Measurements from ENCODE around the gene ZNF282.

The ZNF282 gene

GRCh38 chr7:149195180-149196150, at the start of gene ZNF282:
Gene ZNF282, plus strand, starts transcription at chr7:149195546. Its CDS starts 44 bp downstream, at chr7:149195590.
- H3K27ac ChIP-seq (ENCODE audit: low read length) = no peak within 1 kb of the TSS
- peaks cover 28% of the 10 kb centered on the region for H3K36me3 ChIP-seq (ENCODE audit: insufficient read depth, low read depth, low read length)
- peak within 1 kb of the TSS; percentile 96 for H3K4me3 ChIP-seq (ENCODE audit: low read length)
- H3K4me1 ChIP-seq (ENCODE audit: insufficient read depth, low read length) = no peaks in the 10 kb centered on the region; the same call in 1 of the 2 replicates
- H3K27me3 ChIP-seq (ENCODE audit: insufficient read depth, low read length) = no peaks in the 10 kb centered on the region
- peak within 1 kb of the TSS; percentile 92 for H3K9ac ChIP-seq (ENCODE audit: low read depth, low read length)
- no peaks in the 10 kb centered on the region; the same call in 1 of the 2 replicates for H3K9me3 ChIP-seq (ENCODE audit: insufficient read depth, low read depth, low read length)

GRCh38 chr7:149147072-149147751, 48.1 kb upstream of the ZNF282 start, which contains the start of gene ZNF398:
Gene ZNF398, plus strand, starts transcription at chr7:149147453. Its CDS starts 290 bp downstream, at chr7:149147743.
- Histone ChIP-seq H3K9ac (ENCODE audit: low read depth, low read length) (peak within 1 kb of the TSS; percentile 97), H3K27ac (ENCODE audit: low read length) (peak within 1 kb of the TSS; percentile 92), H3K4me1 (ENCODE audit: insufficient read depth, low read length) (peaks cover 37% of the 10 kb centered on the region), H3K27me3 (ENCODE audit: insufficient read depth, low read length) (no peaks in the 10 kb centered on the region), H3K36me3 (ENCODE audit: insufficient read depth, low read depth, low read length) (peaks cover 15% of the 10 kb centered on the region; the same call in 1 of the 2 replicates), H3K4me3 (ENCODE audit: low read length) (peak within 1 kb of the TSS; percentile 95), H3K9me3 (ENCODE audit: insufficient read depth, low read depth, low read length) (no peaks in the 10 kb centered on the region)

DNA sequence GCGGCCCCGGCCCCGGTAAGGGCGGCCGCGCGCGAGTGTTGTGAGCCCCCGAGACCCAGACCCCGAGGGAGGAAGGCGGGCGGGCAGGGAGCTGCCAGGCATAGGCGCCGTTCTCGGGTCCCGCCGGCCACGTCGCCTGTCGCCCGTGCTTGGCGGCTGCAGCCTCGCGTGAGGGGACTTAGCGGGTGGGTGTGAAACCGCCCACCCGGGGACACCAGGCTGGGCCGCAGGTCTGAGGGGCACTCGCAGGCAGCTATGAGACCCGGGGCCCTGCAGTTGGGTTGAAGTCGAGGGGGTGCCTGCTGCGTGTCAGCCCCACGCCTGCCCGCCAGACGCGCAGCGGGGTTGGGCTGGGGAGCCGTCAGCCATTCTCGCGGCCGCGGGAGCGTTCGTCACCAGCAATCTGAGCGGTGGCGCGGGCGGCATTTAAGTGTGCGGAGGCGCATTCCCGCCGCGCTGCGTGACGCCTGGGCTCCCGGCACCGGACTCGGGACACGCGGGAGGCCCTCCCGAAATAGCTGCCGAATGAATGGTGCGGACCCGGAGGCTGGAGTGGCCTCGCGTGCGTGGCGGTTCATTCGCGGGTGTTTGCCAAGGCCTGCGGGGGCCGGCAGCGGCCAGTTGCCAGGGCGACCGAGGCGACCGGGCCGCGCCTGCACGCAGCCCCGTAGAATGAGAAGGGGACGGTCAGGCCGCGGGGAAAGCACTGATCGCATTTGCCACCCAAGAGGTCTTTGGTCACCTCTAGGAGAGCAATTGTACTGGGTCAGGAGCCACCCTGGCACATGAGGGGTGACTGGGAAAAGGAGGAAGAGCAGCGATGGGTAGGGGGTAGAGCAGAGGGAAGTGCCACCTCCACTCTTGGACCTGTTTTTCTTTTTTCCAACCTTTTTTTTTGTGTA, 47.3 kb upstream of the ZNF282 start:
- H3K9ac ChIP-seq (ENCODE audit: low read depth, low read length) = peak overlapping the region; percentile 97

DNA sequence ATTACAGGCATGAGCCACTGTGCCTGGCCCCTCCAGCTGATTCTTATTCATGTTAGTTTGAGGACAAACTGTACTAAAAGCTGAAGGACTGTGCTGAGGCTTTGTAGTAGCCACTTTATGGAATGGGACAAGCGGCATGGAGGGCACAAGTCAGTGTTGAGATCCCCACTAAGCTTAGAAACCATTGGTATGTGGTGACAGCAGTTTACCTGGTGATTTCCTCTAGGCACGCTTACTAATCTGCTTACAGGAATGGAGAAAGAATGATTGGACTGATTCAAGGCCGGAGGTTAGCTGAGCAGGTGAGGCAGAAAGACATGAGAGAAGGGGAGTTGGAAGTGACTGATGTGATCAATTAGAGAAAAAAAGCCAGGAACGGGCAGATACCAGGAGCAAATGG, 44.4 kb upstream of the ZNF282 start:
- Histone ChIP-seq H3K27me3 (ENCODE audit: insufficient read depth, low read length) (no peaks in the 10 kb centered on the region), H3K4me1 (ENCODE audit: insufficient read depth, low read length) (peaks cover 14% of the 10 kb centered on the region; the same call in 1 of the 2 replicates), H3K9me3 (ENCODE audit: insufficient read depth, low read depth, low read length) (no peaks in the 10 kb centered on the region), H3K36me3 (ENCODE audit: insufficient read depth, low read depth, low read length) (peaks cover 49% of the 10 kb centered on the region), H3K4me3 (ENCODE audit: low read length) (no peak overlapping the region), H3K9ac (ENCODE audit: low read depth, low read length) (no peak overlapping the region), H3K27ac (ENCODE audit: low read length) (no peak overlapping the region)

More for the DNA sequence above, 47.3 kb upstream of the ZNF282 start:
- H3K27ac ChIP-seq (ENCODE audit: low read length) = peak overlapping the region; percentile 73
- peaks cover 37% of the 10 kb centered on the region for H3K4me1 ChIP-seq (ENCODE audit: insufficient read depth, low read length)
- peaks cover 21% of the 10 kb centered on the region for H3K36me3 ChIP-seq (ENCODE audit: insufficient read depth, low read depth, low read length)
- H3K27me3 ChIP-seq (ENCODE audit: insufficient read depth, low read length) = no peaks in the 10 kb centered on the region
- H3K9me3 ChIP-seq (ENCODE audit: insufficient read depth, low read depth, low read length) = no peaks in the 10 kb centered on the region
- peak overlapping the region; percentile 95 for H3K4me3 ChIP-seq (ENCODE audit: low read length)

- Histone ChIP-seq H3K36me3 (ENCODE audit: insufficient read depth, low read depth, low read length) (peaks cover 69% of the 10 kb centered on the region), H3K27ac (ENCODE audit: low read length) (no peak overlapping the region), H3K27me3 (ENCODE audit: insufficient read depth, low read length) (no peaks in the 10 kb centered on the region), H3K9me3 (ENCODE audit: insufficient read depth, low read depth, low read length) (no peaks in the 10 kb centered on the region), H3K4me3 (ENCODE audit: low read length) (no peak overlapping the region), H3K4me1 (ENCODE audit: insufficient read depth, low read length) (peaks cover 10% of the 10 kb centered on the region; the same call in 1 of the 2 replicates), H3K9ac (ENCODE audit: low read depth, low read length) (no peak overlapping the region)
Measured at GRCh38 chr7:149153346-149153745, 42.0 kb upstream of the ZNF282 start.

DNA sequence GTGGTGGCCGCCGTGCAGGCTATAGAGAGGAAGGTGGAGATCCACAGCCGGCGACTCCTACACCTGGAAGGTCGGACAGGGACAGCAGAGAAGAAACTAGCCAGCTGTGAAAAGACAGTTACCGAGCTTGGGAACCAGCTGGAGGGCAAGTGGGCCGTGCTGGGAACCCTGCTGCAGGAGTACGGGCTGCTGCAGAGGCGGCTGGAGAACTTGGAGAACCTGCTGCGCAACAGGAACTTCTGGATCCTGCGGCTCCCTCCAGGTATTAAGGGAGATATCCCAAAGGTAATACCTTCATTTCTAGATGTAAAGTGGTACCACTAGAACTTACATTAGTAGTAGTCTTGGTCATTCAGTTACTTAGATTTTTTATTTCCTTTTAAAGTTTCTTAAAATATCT, 41.3 kb upstream of the ZNF282 start:
- no peaks in the 10 kb centered on the region for H3K9me3 ChIP-seq (ENCODE audit: insufficient read depth, low read depth, low read length)
- H3K9ac ChIP-seq (ENCODE audit: low read depth, low read length) = no peak overlapping the region
- H3K27me3 ChIP-seq (ENCODE audit: insufficient read depth, low read length) = no peaks in the 10 kb centered on the region
- H3K36me3 ChIP-seq (ENCODE audit: insufficient read depth, low read depth, low read length) = peaks cover 75% of the 10 kb centered on the region
- H3K4me1 ChIP-seq (ENCODE audit: insufficient read depth, low read length) = peaks cover 10% of the 10 kb centered on the region; the same call in 1 of the 2 replicates
- no peak overlapping the region for H3K27ac ChIP-seq (ENCODE audit: low read length)
- H3K4me3 ChIP-seq (ENCODE audit: low read length) = no peak overlapping the region

DNA sequence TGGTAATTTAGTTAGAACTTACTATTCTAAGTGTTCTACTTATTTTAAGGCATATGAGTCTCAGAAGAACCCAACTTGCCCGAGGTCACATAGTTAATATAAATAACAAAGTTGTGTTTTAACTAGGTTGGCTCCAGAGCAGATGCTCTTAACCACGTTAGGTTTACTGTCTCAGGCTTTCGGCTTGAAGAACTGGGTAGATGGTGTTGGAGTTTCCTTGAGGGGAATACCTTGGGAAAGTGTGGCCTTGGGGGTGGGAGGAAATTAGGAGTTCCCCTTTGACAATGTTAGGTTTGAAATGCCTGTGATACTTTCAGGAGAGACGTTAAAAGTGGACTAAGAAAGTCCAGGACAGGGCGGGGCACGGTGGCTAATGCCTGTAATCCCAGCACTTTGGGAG, 38.4 kb upstream of the ZNF282 start:
- H3K27ac ChIP-seq (ENCODE audit: low read length) = no peak overlapping the region
- no peak overlapping the region for H3K4me3 ChIP-seq (ENCODE audit: low read length)
- H3K4me1 ChIP-seq (ENCODE audit: insufficient read depth, low read length) = no peaks in the 10 kb centered on the region
- H3K36me3 ChIP-seq (ENCODE audit: insufficient read depth, low read depth, low read length) = peaks cover 83% of the 10 kb centered on the region
- H3K27me3 ChIP-seq (ENCODE audit: insufficient read depth, low read length) = no peaks in the 10 kb centered on the region
- H3K9me3 ChIP-seq (ENCODE audit: insufficient read depth, low read depth, low read length) = no peaks in the 10 kb centered on the region
- no peak overlapping the region for H3K9ac ChIP-seq (ENCODE audit: low read depth, low read length)

DNA sequence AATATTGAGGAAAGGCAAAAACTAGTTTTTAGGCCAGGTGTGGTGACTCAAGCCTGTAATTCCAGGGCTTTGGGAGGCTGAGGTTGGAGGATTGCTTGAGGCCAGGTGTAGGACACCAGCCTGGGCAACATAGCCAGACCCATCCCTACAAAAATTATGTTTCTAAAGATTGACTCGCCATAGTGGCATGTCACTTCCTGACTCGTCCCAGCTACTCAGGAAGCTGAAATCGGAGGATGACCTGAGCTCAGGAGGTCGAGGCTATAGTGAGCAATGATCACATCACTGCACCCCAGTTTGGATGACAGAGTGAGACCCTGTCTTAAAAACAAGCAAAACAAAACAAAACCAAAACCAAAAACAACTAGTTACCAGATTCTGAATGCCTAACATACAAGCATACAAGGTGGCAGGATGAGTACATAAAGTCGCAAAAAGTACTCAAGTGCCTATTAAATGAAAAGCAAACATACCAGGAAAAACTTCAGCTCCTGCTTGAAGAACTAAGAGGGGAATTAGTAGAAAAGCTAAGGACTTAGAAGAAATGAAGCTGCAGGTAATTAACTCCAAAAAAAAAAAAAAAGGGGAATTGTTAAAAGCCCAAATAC, 34.0 kb upstream of the ZNF282 start:
- Histone ChIP-seq H3K4me1 (ENCODE audit: insufficient read depth, low read length) (no peaks in the 10 kb centered on the region), H3K27ac (ENCODE audit: low read length) (no peak overlapping the region), H3K9me3 (ENCODE audit: insufficient read depth, low read depth, low read length) (no peaks in the 10 kb centered on the region), H3K9ac (ENCODE audit: low read depth, low read length) (no peak overlapping the region), H3K4me3 (ENCODE audit: low read length) (no peak overlapping the region), H3K27me3 (ENCODE audit: insufficient read depth, low read length) (no peaks in the 10 kb centered on the region), H3K36me3 (ENCODE audit: insufficient read depth, low read depth, low read length) (peaks cover 85% of the 10 kb centered on the region)

DNA sequence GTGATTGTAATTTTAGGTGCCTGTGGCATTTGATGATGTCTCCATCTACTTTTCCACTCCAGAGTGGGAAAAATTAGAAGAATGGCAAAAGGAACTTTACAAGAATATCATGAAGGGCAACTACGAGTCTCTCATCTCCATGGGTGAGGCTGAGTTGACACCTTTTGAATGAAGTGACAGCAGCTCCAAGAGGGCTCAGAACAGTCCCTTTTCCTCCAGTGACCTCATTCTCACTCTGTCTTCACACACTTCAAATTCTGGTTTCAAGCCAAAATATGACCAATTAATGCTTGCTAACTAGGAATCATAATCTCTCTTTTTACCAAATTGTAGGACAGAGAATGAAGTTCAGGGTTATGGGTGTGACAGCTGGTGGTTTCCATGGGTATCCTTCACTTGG, 29.2 kb upstream of the ZNF282 start:
- no peak overlapping the region for H3K4me3 ChIP-seq (ENCODE audit: low read length)
- no peaks in the 10 kb centered on the region for H3K9me3 ChIP-seq (ENCODE audit: insufficient read depth, low read depth, low read length)
- no peak overlapping the region for H3K9ac ChIP-seq (ENCODE audit: low read depth, low read length)
- H3K4me1 ChIP-seq (ENCODE audit: insufficient read depth, low read length) = no peaks in the 10 kb centered on the region
- peaks cover 93% of the 10 kb centered on the region for H3K36me3 ChIP-seq (ENCODE audit: insufficient read depth, low read depth, low read length)
- no peaks in the 10 kb centered on the region for H3K27me3 ChIP-seq (ENCODE audit: insufficient read depth, low read length)
- no peak overlapping the region for H3K27ac ChIP-seq (ENCODE audit: low read length)

- H3K4me1 ChIP-seq (ENCODE audit: insufficient read depth, low read length) = no peaks in the 10 kb centered on the region
- H3K36me3 ChIP-seq (ENCODE audit: insufficient read depth, low read depth, low read length) = peaks cover 90% of the 10 kb centered on the region
- H3K4me3 ChIP-seq (ENCODE audit: low read length) = no peak overlapping the region
- no peaks in the 10 kb centered on the region for H3K27me3 ChIP-seq (ENCODE audit: insufficient read depth, low read length)
- no peak overlapping the region for H3K9ac ChIP-seq (ENCODE audit: low read depth, low read length)
- no peak overlapping the region for H3K27ac ChIP-seq (ENCODE audit: low read length)
- H3K9me3 ChIP-seq (ENCODE audit: insufficient read depth, low read depth, low read length) = no peaks in the 10 kb centered on the region
Measured at GRCh38 chr7:149166630-149167352, 28.6 kb upstream of the ZNF282 start.
